MCF 10A (cell line): ENCODE results near the gene SND1. TPM values are rescaled to one million over a fixed set of nuclear protein-coding genes. Genes with fewer than 3 reads are reported as not detected.

ENCODE experiments used
- BruUV-seq: library from RNA; stranded (reverse); fragments of 400-500 nt; replicated peaks from 2 replicates; lab custom pipeline; 2021; lab: Mats Ljungman, UMichigan
- CTCF ChIA-PET: fragments of 300-600 bp; sonication (Branson Sonifier 250); formaldehyde crosslinking; extraction: SDS; loops from one replicate; lab custom pipeline; 2021; ENCODE audit warnings: antibody characterized with exemption, inconsistent platforms; lab: Yijun Ruan, JAX
- POLR2A ChIA-PET: fragments of 300-600, 350-650 bp; sonication (Branson Sonifier 250); formaldehyde crosslinking; extraction: SDS; loops from one replicate; lab custom pipeline; 2020; ENCODE audit warnings: antibody characterized with exemption, inconsistent platforms; lab: Yijun Ruan, JAX
- DNase-seq: peaks from one replicate; pipeline ENCODE4 v3.0.0-alpha.2; 2018; ENCODE audit not compliant: unreplicated experiment
- H3K27ac Mint-ChIP-seq: one replicate; pipeline ENCODE4 v1.8.0; 2022; ENCODE audit warnings: mild to moderate bottlenecking, low read depth, mixed read lengths; ENCODE audit not compliant: unreplicated experiment
- H3K27me3 Mint-ChIP-seq: one replicate; pipeline ENCODE4 v1.8.0; 2022; ENCODE audit warnings: mixed read lengths; ENCODE audit not compliant: insufficient read depth, unreplicated experiment
- H3K36me3 Mint-ChIP-seq: one replicate; pipeline ENCODE4 v1.8.0; 2022; ENCODE audit warnings: mild to moderate bottlenecking, moderate library complexity, mixed read lengths; ENCODE audit not compliant: insufficient read depth, unreplicated experiment
- H3K4me1 Mint-ChIP-seq: one replicate; pipeline ENCODE4 v1.8.0; 2022; ENCODE audit warnings: mixed read lengths; ENCODE audit not compliant: insufficient read depth, unreplicated experiment
- H3K4me3 Mint-ChIP-seq: one replicate; pipeline ENCODE4 v1.8.0; 2022; ENCODE audit warnings: mild to moderate bottlenecking, moderate library complexity, mixed read lengths; ENCODE audit not compliant: unreplicated experiment
- H3K9me3 Mint-ChIP-seq: one replicate; pipeline ENCODE4 v1.8.0; 2022; ENCODE audit warnings: mixed read lengths; ENCODE audit not compliant: unreplicated experiment
- intact Hi-C: fragments of 100-400 bp; cut with micrococcal nuclease; formaldehyde crosslinking; loops from 2 replicates; pipeline ENCODE4 v1.14.1; 2022
- total RNA-seq: library from RNA; stranded (reverse); gene quantifications from 2 replicates; pipeline ENCODE4 v1.2.3, GENCODE V29; 2022
- TF ChIP-seq, protein P1 (sequence below): fragments of 200-600 bp; IDR thresholded peaks from one replicate; pipeline ENCODE4 v1.8.0; 2022; ENCODE audit warnings: antibody characterized with exemption, mild to moderate bottlenecking; ENCODE audit not compliant: unreplicated experiment

The SND1 gene
- total RNA-seq, 1 experiment from 2014 or later: 297 TPM

DNA sequence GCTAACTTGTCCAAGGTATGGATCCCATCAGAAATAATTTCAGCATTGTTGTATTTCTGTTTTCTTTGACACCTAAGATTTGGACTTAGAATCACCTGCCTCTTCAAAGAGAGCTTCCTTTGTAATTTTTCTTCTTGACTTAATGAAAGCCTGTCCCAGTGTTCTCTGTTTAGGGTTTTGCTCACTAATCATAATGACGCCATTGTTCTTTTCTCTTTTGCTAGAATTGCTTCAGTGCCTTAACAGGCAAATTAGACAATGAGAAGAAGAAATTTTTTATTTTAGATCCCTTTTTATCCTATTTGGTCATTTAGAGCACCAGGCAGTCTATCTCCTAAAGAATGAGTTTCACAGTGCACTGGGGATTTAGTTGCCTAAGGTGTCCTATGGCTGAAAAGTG lies 128.5 kb downstream of the SND1 start:
- Mint-ChIP-seq H3K4me1 (peaks cover 19% of the 10 kb centered on the region), H3K27ac (peak overlapping the region; percentile 15), H3K36me3 (peaks cover 14% of the 10 kb centered on the region), H3K27me3 (no peaks in the 10 kb centered on the region), H3K9me3 (no peaks in the 10 kb centered on the region), H3K4me3 (no peak overlapping the region)
- BruUV-seq: no TSS peak
- POLR2A ChIA-PET: no interaction called here
- DNase-seq: no peak
- TF ChIP-seq, protein P1, sequence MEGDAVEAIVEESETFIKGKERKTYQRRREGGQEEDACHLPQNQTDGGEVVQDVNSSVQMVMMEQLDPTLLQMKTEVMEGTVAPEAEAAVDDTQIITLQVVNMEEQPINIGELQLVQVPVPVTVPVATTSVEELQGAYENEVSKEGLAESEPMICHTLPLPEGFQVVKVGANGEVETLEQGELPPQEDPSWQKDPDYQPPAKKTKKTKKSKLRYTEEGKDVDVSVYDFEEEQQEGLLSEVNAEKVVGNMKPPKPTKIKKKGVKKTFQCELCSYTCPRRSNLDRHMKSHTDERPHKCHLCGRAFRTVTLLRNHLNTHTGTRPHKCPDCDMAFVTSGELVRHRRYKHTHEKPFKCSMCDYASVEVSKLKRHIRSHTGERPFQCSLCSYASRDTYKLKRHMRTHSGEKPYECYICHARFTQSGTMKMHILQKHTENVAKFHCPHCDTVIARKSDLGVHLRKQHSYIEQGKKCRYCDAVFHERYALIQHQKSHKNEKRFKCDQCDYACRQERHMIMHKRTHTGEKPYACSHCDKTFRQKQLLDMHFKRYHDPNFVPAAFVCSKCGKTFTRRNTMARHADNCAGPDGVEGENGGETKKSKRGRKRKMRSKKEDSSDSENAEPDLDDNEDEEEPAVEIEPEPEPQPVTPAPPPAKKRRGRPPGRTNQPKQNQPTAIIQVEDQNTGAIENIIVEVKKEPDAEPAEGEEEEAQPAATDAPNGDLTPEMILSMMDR: no peak
- CTCF ChIA-PET: no interaction called here
- intact Hi-C loops: no loop called here

DNA sequence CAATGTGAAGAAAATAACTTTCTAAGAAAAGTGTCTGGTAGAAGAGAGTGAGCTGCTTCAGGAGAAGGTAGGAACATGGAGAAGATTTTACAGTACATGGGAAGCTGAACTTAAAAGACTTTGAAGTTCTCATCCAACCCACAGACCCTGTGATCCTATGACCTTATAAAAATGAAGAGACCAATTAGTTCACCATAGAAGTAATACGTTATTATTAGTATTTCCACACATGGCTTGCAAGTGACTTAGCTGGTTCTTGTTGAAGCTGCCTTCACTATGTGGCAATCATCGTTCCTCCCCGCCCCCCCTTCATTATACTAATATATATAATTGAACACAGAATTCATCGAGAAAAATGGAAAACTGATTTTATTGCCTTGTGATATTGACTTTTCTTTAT lies 129.1 kb downstream of the SND1 start:
- intact Hi-C loops: no loop called here
- no TSS peak for BruUV-seq
- CTCF ChIA-PET: no interaction called here

DNA sequence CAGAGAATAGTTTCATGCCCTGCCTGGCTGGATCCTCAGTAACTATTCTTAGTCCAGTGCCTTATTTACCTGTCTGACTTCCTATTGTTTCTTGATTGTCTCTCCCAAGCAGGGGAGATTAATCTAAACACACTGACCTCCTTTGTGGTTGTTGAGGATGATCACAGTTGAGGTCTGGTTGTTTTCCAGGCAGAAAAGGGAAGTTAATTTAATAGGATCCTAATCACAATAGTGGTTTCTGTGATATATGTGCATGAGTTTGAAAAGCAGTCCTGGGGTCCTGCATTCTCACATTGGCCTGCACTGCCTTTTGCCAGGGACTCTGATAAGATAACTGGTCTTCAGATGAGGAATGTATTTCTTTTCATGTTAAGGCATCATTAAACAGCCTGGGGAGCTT lies 130.1 kb downstream of the SND1 start:
- H3K27ac Mint-ChIP-seq: peak overlapping the region; percentile 35
- H3K36me3 Mint-ChIP-seq: peaks cover 14% of the 10 kb centered on the region
- H3K9me3 Mint-ChIP-seq: no peaks in the 10 kb centered on the region
- no peak overlapping the region for H3K4me3 Mint-ChIP-seq
- intact Hi-C loops: no loop called here
- DNase-seq: no peak
- H3K4me1 Mint-ChIP-seq: peaks cover 17% of the 10 kb centered on the region
- TF ChIP-seq, protein P1: no peak
- CTCF ChIA-PET: no interaction called here
- H3K27me3 Mint-ChIP-seq: no peaks in the 10 kb centered on the region
- POLR2A ChIA-PET: interaction anchor here (0.7 to 1.5 kb wide), 3 partner anchors 10 to 1322 kb away, joined by 3 to 4 read pairs (median 3); no protein-coding TSS in a partner anchor
- no TSS peak for BruUV-seq

More for the DNA sequence above, 129.1 kb downstream of the SND1 start:
- POLR2A ChIA-PET: interaction anchor here (0.9 to 1.5 kb wide), 2 partner anchors 28 to 46 kb away, joined by 3 read pairs; no protein-coding TSS in a partner anchor
- TF ChIP-seq, protein P1: no peak
- Mint-ChIP-seq H3K27me3 (no peaks in the 10 kb centered on the region), H3K9me3 (no peaks in the 10 kb centered on the region), H3K4me3 (no peak overlapping the region), H3K4me1 (peaks cover 17% of the 10 kb centered on the region), H3K27ac (peak overlapping the region; percentile 15), H3K36me3 (peaks cover 16% of the 10 kb centered on the region)
- DNase-seq: no peak

DNA sequence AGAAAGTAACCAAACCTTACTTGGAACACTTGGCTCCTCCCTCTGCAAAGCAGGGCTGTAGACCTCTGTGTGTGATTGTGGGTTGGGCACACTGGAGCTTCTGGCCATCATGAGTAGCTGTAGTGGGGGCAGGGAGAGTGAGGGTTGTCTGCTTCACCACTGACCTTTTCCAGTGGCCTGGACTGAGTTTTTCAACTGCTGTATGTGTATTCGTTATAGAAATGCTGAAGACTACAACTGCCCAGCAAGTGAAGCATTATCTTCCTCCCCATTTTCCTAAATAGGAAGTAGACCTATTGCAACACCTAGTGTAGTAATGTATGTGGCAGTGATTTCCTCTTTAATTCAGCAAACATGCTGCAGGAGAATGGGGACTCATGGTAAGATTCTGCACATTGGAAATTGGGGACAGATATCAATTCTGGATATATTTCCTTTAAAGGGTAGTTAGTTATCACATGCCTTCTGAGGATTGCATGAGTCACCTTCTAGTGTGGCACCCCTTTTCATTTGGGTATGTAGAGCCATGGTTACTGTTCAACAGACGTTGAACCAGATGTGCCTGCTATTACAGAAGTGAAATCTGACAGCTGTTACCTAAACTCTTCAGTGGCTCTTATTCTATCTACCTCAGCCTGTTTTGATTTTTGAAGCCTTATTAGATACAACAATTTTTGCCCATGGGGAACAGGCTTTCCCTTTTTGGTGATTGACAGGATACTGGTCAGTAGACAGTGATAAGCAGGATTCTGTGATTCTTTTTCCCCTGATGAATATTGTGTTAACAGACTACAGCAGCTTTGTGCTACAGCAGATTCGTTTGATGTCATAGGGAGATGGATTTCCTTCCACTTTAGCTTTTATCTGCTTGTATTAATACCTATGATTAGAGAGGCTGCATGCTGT lies 130.9 kb downstream of the SND1 start:
- Mint-ChIP-seq H3K36me3 (peaks cover 14% of the 10 kb centered on the region), H3K27ac (peak overlapping the region; percentile 35), H3K9me3 (no peaks in the 10 kb centered on the region), H3K4me1 (peaks cover 26% of the 10 kb centered on the region), H3K27me3 (no peaks in the 10 kb centered on the region), H3K4me3 (no peak overlapping the region)
- BruUV-seq: no TSS peak
- TF ChIP-seq, protein P1: no peak
- intact Hi-C loops: no loop called here
- ChIA-PET POLR2A (interaction anchor here (0.6 to 1.5 kb wide), 3 partner anchors 9 to 771 kb away, joined by 3 read pairs; no protein-coding TSS in a partner anchor), CTCF (interaction anchor here (0.8 kb wide), 1 partner anchor 76 kb away, joined by 3 read pairs; no protein-coding TSS in a partner anchor)
- no peak for DNase-seq
